ENCODE results near the gene ASTN2. TPM values are rescaled to one million over a fixed set of nuclear protein-coding genes. Genes with fewer than 3 reads are reported as not detected.

ASTN2 gene
- total RNA-seq, 1 donor from 2014 or later, result 42.2 TPM

DNA sequence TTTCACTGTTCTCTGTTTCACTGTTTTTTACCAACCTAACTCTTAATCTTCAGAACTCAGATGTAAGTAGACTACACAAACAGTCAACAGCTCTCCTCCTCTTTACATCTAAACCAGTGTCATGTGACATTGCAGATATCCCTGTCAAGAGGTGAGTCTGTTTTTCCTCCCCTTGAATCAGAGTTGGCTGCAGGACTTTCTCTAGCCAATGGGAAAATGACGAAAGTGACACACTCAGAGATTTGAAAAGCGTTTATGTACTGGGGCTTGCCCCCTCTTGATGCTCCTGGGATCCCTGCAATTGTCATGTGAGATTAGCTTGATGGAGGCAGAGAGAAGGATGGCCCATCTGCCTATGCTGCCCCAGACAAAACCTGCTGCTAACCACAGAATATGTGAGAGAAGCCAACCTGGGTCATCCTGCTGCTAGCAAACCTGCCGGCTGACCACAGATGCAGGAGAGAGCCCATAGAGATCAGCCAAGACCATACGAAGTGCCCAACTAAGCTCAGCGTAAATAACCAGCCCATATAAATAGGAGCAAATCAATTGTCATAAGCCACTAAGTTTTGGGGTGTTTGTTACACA, 111.1 kb downstream of the ASTN2 start:
- no peak for DNase-seq (ENCODE audit: low read depth)

DNA sequence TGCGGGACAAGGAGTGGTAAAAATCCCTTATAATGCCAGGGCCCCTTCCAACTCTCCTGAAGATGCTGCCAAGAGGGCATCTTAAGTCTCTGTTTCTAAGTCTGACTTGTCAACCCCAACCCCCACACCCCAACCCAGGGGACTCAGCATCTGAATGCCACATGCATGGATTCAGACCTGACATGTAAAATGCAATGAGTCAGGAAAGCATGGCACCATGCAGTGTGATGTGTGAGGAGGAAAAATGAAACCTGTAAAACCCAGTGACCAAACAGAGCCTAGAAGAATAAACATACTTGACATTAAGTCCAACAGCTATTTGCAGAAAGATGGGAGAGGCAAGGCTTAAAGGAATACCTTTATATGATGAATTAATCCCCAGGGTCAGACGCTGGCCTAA, 112.4 kb downstream of the ASTN2 start:
- no peak for DNase-seq (ENCODE audit: low read depth)

DNA sequence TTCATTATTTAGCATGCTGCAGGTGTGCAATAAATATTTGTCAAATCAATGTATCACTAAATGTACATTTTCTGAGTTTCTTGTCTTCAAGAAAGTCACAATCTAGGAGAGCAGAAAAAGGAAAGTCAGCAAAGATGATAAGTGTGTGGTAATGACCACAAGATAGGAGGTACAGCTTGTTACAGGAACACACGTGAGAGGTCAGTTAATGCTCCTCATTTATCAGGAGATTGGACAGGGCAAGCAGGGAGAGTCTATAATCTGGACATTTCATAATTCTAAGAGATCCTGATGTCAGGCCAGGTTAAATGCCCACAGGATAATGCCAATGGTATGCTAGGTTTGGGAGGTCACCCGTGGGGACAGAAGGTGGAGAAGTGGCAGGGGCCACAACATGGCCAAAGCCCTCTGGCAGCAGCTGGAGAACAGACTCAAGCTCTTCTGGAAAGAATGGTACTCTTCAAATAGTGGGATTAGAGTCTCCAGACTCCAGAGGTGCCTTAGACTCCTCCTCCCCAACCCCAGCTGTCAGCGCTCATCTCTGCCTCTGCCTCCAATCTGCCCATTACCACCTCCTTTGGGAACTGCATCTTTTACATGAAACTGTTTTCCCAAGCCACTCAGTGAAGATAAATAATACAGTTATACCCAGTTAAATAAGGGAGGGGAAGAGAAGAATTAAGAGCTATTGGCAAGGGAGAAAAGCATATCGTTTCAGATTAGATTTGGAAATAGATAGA, 114.3 kb downstream of the ASTN2 start:
- DNase-seq (ENCODE audit: low read depth), result no peak

DNA sequence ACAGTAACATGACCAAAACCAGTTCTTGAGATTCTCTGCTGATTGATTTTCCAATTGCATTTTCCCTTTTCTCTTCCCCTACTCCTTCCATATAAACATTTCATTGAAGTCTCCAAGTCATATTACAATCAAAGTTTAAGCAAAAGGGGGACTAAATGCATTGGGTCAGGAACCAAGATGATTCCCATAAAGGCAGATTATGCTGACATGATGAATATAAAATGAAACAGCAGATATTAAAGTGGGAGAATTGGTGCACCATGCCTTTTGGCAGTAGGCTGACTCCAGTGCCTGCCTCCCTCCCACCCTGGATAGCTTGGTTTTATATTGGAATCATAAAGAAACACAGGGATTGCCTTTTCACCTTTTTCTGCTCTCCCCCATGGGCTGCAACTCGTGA, 118.4 kb downstream of the ASTN2 start:
- DNase-seq (ENCODE audit: low read depth), result no peak

DNA sequence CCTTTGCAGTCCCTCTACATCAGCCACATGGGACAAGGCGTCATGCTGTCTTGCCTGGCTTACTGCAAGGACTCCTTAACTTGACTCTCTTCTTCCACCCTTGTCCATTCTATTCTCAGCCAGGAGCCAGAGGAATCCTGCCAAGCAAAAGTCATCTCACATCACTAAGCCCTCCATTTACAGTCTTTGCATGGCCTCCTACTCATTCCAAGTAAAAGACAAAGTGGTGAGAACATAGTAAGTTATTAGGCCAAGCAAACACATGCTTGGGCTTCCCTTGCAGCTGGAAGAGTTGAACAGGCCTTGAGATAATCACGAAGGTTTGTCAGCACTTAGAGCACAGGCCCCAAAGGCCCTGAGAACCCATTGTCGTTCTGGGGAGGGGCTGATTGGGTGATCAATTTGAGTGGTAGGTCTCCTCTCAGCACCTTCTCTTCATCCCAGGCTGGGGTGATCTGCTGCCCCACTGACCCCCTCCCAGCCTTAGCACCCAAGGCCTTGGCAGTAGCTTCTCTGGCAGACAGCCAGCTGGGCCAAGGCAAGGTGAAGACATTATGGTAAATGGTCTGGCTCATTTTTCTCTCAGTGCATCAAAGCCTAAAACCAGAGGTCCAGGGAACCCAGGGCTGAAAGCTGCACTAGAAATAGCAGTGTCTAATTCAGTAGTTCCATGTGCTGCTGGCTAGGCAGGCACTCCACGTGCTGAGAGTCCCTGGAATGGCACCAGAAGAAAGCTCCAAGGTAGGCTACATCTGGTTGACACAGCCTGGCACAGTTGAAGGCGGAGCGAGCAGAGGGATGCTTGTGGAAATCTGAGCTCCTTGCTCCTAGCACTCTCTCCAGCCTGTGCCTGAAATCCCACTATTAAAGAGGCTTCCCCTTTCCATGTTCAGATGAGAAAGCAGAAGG, 121.4 kb downstream of the ASTN2 start:
- DNase-seq (ENCODE audit: low read depth), result no peak

DNA sequence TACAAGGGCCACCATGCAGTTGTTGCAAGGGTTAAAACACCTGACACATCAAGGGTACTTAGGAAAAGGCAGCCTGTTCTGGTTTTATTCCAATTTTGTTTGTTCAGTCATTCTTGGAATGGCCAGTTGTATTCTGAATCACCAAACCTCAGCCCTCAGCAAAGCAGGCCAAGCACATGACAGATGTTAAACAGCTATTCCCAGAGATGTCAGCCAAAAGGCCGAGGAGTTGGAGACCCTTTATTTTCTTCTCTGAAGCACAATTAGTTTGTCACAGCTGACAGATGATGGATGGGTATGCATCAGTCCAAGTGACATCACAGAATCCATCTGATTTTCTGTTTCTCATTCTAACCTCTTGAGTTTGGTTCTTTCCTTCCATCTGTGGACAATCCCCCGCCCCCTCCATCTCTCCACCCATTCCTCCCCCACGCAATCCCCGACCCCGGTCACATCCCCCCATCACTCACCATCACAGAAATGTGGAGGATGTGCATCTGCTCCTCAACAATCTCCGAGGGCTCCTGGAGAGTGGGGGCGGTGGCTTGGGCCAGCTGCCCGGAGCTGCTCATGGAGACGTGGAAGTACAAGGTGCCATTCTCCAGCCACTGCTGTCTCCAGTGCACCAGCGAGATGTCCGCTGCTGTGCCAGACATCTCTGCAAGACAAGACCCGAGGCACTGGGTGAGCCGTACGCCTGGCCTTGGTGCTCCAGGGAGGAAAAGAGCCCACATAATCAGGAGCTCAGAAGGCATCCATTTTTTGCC, 123.8 kb downstream of the ASTN2 start:
- peak; percentile 81 for DNase-seq (ENCODE audit: low read depth)

DNA sequence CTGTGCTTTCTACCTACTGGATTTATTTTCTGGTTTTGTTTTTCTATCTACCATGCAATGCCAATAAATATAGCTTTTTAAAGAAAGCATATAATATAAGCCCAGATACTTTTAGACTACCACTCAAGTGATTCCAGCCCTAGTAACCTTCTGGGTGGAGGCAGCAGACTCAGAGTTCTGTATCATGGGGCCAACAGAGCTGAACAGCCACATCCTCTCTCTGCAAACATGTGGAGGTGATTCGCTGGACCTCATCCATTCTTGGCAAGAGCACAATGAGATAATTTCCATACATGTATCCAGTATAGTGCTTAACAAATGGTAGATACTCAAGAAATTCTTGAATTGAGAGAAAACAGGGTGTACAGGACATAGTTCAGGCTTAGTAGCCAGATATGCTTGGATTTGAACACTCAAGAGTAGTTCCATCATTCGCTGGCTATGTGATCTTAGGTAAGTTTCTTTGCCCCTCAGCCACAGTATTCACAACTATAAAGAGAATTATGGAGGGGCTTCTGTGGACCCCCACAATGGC, 124.5 kb downstream of the ASTN2 start:
- peak; percentile 42 for DNase-seq (ENCODE audit: low read depth)

DNA sequence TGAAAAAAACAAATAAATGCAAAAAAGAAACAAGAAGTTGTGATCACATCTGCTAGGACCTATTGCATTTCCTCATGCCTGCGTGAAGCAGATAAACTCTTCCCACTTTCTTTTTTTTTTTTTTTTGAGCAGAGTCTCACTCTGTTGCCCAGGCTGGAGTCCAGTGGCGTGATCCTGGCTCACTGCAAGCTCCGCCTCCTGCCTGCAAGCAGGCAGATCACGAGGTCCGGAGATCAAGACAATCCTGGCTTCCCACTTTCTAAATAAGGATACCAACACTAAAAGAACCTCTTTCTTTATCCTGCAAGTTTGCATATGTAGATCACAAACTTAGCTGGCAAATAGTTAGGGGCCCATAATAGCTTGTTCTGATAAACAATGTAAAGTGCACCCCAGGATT, 128.6 kb downstream of the ASTN2 start:
- peak; percentile 12 for DNase-seq (ENCODE audit: low read depth)

DNA sequence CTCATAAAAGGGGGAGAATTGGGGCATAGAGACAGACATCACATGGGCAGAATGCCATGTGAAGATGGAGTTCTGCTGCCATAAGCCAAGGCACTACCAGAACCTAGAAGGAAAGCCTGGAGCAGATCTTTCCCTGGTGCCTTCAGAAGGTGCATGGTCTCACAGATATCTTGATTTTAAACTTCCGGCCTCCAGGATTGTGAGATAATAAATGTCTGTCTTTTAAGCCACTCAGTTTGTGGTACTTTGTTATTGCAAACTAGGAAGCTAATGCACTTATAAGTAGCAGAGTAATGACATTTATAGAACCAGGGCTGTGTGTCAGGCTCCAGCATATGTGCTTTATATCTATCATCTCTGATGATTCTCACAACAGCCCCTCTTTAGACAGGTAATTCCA, 130.4 kb downstream of the ASTN2 start:
- DNase-seq (ENCODE audit: low read depth), result no peak

DNA sequence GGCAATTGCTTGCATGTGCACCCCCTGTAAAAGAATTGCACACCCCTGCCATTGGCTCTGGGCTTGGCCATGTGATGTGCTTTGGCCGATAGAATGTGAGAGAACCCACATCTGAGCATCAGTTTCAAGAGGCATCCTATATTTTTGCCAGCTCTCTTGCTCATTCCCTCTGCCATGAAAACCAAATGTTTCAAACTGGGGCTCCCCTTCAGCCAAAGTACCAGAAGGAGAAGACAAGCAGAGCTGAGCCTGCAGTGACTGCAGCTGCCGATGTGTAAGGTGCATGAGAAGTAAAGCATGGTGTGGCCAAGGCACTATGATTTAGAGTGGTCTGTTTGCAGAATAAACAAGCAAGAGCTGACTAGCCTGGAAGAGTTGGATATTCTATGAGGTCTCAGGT, 132.3 kb downstream of the ASTN2 start:
- DNase-seq (ENCODE audit: low read depth), result no peak

DNA sequence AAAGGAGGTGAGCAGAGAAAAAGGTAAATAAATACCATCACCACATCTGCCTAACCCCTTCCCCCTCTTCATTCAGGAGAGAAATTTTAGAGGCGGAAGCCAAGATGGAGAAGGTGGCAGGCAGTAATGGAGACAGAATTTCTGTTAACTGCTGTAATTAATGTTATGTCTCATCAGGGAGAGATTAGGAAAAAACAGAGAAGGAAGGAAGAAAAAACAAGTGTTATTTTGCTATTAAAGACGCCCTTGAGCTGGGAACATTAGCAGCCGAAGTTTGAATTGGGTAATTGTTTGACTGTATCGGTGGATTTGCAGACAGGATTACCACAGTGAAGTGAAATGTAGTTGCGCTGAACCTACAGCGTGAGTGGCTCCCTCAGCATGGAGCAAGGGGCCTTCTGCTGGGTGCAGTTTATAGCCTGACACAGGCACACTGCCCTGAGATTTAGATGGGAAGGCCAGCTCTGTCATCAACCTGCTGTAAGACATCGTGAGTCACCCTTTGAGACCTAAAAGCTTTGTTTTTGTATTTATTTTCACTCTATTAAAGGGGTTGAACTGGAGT, 136.3 kb downstream of the ASTN2 start:
- no peak for DNase-seq (ENCODE audit: low read depth)

DNA sequence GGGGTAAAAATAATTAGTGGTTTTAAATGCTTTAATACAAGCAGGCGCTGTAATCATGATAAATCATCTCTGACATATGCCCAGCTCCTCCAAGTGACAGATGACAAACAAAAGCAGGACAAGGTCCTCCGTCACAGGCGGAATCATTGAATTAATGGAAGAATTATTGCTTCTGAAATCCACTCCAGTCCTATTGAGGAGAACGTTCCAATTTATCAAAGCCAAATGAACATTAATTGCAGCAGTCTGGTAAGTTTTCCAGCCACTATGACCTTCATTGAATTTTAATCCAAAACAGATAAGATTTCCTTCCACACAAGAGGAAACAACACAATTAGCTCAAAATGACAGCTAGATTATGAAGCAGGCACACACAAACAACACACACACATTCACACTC, 136.8 kb downstream of the ASTN2 start:
- no peak for DNase-seq (ENCODE audit: low read depth)

DNA sequence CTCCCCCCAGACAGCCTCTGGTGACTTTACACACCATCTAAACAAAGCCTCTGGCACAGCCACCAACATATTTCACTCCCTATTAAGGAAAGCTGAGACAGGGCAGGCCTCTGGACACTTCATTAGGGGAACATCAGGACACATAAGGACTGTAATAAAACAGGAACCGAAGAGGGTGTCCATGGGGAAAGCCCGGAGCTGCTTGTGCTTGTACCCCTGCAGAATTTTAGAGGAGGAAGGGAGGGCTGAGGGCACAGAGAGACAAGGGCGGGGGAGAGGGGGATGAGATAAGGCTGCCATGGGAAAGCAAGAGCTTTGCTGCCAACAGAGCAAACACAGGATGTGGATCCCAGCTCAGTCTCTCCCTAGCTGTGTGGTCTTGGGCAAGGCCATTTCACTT, 138.4 kb downstream of the ASTN2 start:
- DNase-seq (ENCODE audit: low read depth), result no peak

DNA sequence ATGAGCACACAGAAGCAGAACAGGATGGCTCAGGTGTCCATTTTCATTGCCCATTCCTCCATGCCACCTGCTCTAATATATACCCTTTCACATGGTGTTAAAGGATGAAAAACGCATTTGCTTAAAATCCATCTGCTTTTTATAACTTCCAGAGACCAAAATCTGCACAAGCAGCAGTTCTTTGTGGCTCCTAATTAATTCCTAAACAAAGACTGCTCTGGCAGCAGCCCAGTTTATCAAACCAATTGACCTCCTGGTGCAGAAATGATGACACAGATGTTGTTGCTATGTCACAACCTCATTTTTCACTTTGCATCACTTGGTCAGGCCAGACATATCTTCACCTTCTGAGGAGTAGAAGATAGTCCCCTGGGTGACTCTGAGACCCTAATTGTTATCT, 141.2 kb downstream of the ASTN2 start:
- DNase-seq (ENCODE audit: low read depth), result no peak

DNA sequence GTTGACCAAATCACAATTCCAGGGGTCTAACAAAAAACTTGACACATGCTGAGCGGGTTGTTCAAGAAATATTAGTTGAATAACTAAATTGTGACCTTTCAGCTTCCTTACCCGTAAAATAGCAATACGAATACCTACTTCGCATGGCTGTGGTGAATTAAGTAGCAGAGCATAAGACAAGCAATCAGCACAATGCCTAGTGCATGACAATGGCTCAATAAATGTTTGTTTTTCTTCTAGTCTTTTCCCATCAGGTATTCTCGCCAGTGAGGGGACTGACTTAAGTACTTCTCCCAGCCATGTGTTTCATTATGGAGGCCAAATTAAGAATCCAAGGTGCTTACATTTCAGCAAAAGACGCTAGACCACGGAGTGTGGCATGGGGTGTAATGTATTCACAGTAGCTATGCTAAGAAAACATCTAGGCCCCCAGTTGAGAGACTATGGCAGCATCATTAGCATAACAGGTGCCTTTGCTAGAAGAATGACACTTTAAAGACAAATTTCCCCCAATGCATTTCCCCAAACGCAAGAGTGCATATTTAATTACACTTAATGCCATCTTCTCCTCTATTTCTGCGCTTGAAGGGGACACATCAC, 145.9 kb downstream of the ASTN2 start:
- no peak for DNase-seq (ENCODE audit: low read depth)

DNA sequence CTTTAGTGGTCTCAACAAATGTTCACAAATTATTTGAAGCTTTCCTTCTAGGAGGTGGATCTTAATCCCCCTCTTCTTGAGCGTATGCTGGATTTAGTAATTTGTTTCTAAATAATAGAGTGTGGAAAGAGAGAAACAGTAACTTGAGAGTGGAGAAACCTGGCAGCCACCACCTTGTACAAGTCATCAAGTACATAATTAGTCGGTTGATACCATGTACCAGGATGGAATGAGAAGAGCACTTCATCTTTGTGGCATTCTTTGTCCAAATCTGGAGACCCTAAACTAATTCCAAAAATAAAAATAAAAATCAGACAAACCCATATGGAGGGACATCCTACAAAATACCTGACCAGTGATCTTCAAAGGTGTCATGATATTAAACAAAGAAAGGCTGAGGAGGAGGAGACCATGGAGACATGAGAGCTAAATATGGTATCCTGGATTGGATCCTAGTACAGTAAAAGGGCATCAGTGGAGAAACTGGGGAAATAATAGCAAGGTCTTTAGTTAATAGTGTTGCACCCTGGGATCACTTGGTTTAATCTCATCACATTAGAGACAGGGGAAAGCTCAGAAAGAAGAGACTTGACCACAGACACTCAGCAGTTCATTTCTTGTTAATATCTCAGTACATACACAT, 147.9 kb downstream of the ASTN2 start:
- no peak for DNase-seq (ENCODE audit: low read depth)

DNA sequence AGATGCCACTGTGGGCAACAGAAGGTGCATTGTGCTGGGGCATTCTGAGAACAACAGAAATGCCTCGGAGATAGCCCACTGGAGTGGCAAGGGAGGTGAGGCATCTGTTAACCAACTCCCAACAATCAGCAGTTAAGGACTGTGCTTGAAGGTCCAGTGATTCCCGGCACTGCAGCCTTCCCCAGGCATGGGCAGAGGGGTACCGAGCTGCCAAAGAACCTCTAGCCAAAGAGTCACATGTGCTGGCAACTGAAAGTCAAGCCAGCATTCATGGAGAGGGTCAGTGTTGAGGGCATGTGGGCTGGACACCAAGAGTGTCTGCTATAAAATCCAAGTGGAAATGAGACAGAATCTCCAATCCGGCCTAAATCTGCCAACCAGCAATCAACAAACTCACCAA, 149.6 kb downstream of the ASTN2 start:
- no peak for DNase-seq (ENCODE audit: low read depth)

DNA sequence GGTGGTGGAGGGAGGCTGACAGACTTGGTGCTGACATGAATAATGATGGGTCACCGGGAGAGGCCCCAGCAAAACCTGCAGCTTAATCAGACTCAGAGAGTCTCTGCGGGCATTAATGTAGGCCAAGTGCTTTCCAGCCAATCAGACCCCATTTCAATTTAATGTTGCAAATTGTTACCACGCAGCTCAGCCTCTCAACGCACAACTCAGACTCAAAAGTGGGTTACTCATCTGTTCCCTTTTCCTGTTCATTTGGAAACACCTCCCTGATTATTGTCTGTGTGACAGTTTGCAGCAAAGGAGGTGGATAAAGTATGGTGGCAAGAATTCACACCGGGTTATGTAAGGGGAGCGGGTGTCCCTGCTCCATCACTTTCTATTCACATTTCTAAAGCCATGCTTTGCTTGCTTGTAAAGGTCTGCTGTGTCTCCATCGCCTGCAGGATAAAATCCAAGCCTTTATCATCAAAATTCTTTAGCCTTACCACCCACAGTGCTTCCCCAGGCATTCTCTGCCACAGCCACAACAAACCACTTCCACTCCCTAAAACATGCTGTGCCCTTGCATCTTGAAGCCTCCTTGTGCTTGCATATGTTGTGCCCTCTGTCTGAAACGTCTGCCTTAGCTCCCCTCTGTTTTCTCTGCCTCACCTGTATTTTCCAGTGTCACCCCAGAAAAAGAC, 156.5 kb downstream of the ASTN2 start:
- DNase-seq (ENCODE audit: low read depth), result no peak

DNA sequence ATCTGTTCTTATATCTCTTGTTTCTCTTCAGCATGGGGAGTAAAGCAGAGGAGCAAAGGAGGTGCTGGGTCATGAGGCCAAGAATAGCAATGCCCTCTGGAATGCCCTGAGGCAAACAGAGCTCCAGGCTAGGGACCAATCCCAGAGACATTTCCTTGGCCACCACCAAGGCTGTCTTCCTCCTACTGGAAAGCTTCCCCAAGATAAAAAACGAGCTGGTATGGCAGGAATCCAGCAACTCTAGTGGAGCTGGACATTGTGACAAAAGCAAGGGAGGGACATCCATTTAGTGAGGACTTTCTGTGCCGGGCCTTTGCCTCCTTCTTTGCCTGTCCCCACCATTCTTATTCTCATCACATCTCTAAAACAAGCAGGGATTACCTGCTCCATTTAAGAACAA, 161.6 kb downstream of the ASTN2 start:
- no peak for DNase-seq (ENCODE audit: low read depth)

All from renal cortical epithelial cell (primary cell).